ENCODE measurements around the gene TBCCD1. TPM values are rescaled to one million over a fixed set of nuclear protein-coding genes. Genes with fewer than 3 reads are reported as not detected.
A peak's percentile ranks its signal among the peaks of the same experiment; 100 is the strongest.
"Not testable (repeated sequence)": the region's sequence is repeated elsewhere in the genome, so short reads cannot be mapped to it uniquely, and the experiment has no call there.

Gene TBCCD1
- total RNA-seq, 1 donor from 2014 or later = 5.3 TPM

- ATAC-seq = peak; percentile 97
- intact Hi-C loops (cut with DNase I) = loop anchor here (5.0 kb wide), 2 partner anchors 237 to 463 kb away; partner anchors contain the start of genes ETV5 and RFC4
- DNase-seq (ENCODE audit: missing footprints) = peak; percentile 99
These were observed 3.2 kb upstream of the TBCCD1 start, which contains the start of gene DNAJB11 for GRCh38 chr3:186570096-186570940. Gene DNAJB11 (plus strand): TSS chr3:186570720. CDS start chr3:186570898, 178 bp downstream.

- ATAC-seq (no peak), DNase-seq (ENCODE audit: missing footprints) (no peak)
- intact Hi-C loops (cut with DNase I) = loop anchor here (5.0 kb wide), 2 partner anchors 238 to 462 kb away; partner anchors contain the start of genes ETV5 and RFC4
These were observed 2.6 kb upstream of the TBCCD1 start for GRCh38 chr3:186569779-186570095.

- ATAC-seq; intact Hi-C loops (cut with DNase I); DNase-seq (ENCODE audit: missing footprints): not testable (repeated sequence)
These were observed 2.2 kb upstream of the TBCCD1 start for GRCh38 chr3:186569361-186569760.

GRCh38 chr3:186566772-186567071 is 417 bp downstream of the TBCCD1 start:
- intact Hi-C loops (cut with DNase I) = no loop called here
- DNase-seq (ENCODE audit: missing footprints) (no peak), ATAC-seq (no peak)

GRCh38 chr3:186564586-186564985 is 2.6 kb downstream of the TBCCD1 start:
- intact Hi-C loops (cut with DNase I) = no loop called here
- ATAC-seq = no peak

GRCh38 chr3:186552408-186553031 is 14.6 kb downstream of the TBCCD1 start:
- intact Hi-C loops (cut with DNase I) = no loop called here
- DNase-seq (ENCODE audit: missing footprints) (no peak), ATAC-seq (no peak)

More at GRCh38 chr3:186564586-186564985, 2.6 kb downstream of the TBCCD1 start:
- no peak for DNase-seq (ENCODE audit: missing footprints)

- ATAC-seq (no peak), DNase-seq (ENCODE audit: missing footprints) (no peak)
- intact Hi-C loops (cut with DNase I) = no loop called here
These were observed 15.8 kb downstream of the TBCCD1 start for GRCh38 chr3:186551387-186551786.

GRCh38 chr3:186549497-186549896 is 17.6 kb downstream of the TBCCD1 start:
- ATAC-seq (no peak), DNase-seq (ENCODE audit: missing footprints) (no peak)
- intact Hi-C loops (cut with DNase I) = no loop called here

GRCh38 chr3:186544281-186544680 is 22.9 kb downstream of the TBCCD1 start, which contains the start of gene CRYGS:
Gene CRYGS (minus strand): TSS chr3:186544380. CDS start chr3:186544326, 54 bp downstream.
- intact Hi-C loops (cut with DNase I) = no loop called here
- ATAC-seq = no peak

GRCh38 chr3:186540835-186541226 is 26.3 kb downstream of the TBCCD1 start:
- intact Hi-C loops (cut with DNase I) = loop anchor here (1.0 kb wide), 1 partner anchor 282 kb away; no protein-coding TSS in a partner anchor
- DNase-seq (ENCODE audit: missing footprints) (no peak), ATAC-seq (no peak)

More at GRCh38 chr3:186544281-186544680, 22.9 kb downstream of the TBCCD1 start, which contains the start of gene CRYGS:
- DNase-seq (ENCODE audit: missing footprints) = no peak

- intact Hi-C loops (cut with DNase I) = loop anchor here (1.0 kb wide), 1 partner anchor 281 kb away; no protein-coding TSS in a partner anchor
- ATAC-seq (peak; percentile 63), DNase-seq (ENCODE audit: missing footprints) (no peak)
These were observed 26.8 kb downstream of the TBCCD1 start for GRCh38 chr3:186540221-186540834.

GRCh38 chr3:186538779-186539178 is 28.4 kb downstream of the TBCCD1 start:
- ATAC-seq (no peak), DNase-seq (ENCODE audit: missing footprints) (no peak)
- intact Hi-C loops (cut with DNase I) = no loop called here

- no peak for ATAC-seq
- intact Hi-C loops (cut with DNase I) = no loop called here
- DNase-seq (ENCODE audit: missing footprints) = no peak
These were observed 30.0 kb downstream of the TBCCD1 start for GRCh38 chr3:186536883-186537844.

- ATAC-seq (peak; percentile 39), DNase-seq (ENCODE audit: missing footprints) (no peak)
- intact Hi-C loops (cut with DNase I) = no loop called here
These were observed 32.9 kb downstream of the TBCCD1 start for GRCh38 chr3:186534113-186534669.

GRCh38 chr3:186532598-186533072 is 34.5 kb downstream of the TBCCD1 start:
- ATAC-seq (no peak), DNase-seq (ENCODE audit: missing footprints) (no peak)
- intact Hi-C loops (cut with DNase I) = no loop called here

GRCh38 chr3:186531694-186532093 is 35.4 kb downstream of the TBCCD1 start:
- not testable (repeated sequence) for ATAC-seq

GRCh38 chr3:186530415-186530814 is 36.7 kb downstream of the TBCCD1 start:
- intact Hi-C loops (cut with DNase I) = no loop called here
- DNase-seq (ENCODE audit: missing footprints) (no peak), ATAC-seq (no peak)

More at GRCh38 chr3:186531694-186532093, 35.4 kb downstream of the TBCCD1 start:
- DNase-seq (ENCODE audit: missing footprints); intact Hi-C loops (cut with DNase I): not testable (repeated sequence)
